Osteoblast (primary cell): ENCODE measurements around the gene REV3L. TPM values are rescaled to one million over a fixed set of nuclear protein-coding genes. Genes with fewer than 3 reads are reported as not detected.
"Not testable (repeated sequence)": the region's sequence is repeated elsewhere in the genome, so short reads cannot be mapped to it uniquely, and the experiment has no call there.

Experiments
- DNase-seq: peaks from one replicate; pipeline ENCODE4 v3.0.0; 2011; ENCODE audit warnings: low spot score, mixed read lengths; ENCODE audit not compliant: insufficient read length; ENCODE audit errors: missing footprints
- H2AFZ ChIP-seq: 2 replicates; pipeline ENCODE4 v1.6.0; 2011; ENCODE audit warnings: mild to moderate bottlenecking, low read length
- H3K27ac ChIP-seq: 2 replicates; pipeline ENCODE4 v1.5.1; 2011; ENCODE audit warnings: mild to moderate bottlenecking, low read depth, low read length, moderate library complexity
- H3K27me3 ChIP-seq: 2 replicates; pipeline ENCODE4 v1.6.0; 2012; ENCODE audit warnings: mild to moderate bottlenecking, control low read depth, inconsistent platforms, low read length, moderate library complexity; ENCODE audit not compliant: insufficient read depth
- H3K36me3 ChIP-seq: 2 replicates; pipeline ENCODE4 v1.5.1; 2011; ENCODE audit warnings: mild to moderate bottlenecking, low read length, control low read depth, moderate library complexity; ENCODE audit not compliant: insufficient read depth
- H3K4me1 ChIP-seq: 2 replicates; pipeline ENCODE4 v1.5.1; 2011; ENCODE audit warnings: mild to moderate bottlenecking, low read length, control low read depth, moderate library complexity; ENCODE audit not compliant: insufficient read depth
- H3K4me2 ChIP-seq: 2 replicates; pipeline ENCODE4 v1.6.0; 2011; ENCODE audit warnings: mild to moderate bottlenecking, low read length; ENCODE audit not compliant: insufficient read depth
- H3K4me3 ChIP-seq: fragments of 200-600 bp; sonication (generic); 3 replicates; pipeline ENCODE4 v1.5.1; 2012; ENCODE audit warnings: mild to moderate bottlenecking, low read length, inconsistent platforms; ENCODE audit not compliant: insufficient read depth
- H3K79me2 ChIP-seq: 2 replicates; pipeline ENCODE4 v1.6.0; 2012; ENCODE audit warnings: mild to moderate bottlenecking, low read length, control low read depth, inconsistent platforms; ENCODE audit not compliant: insufficient read depth
- H3K9me3 ChIP-seq: 2 replicates; pipeline ENCODE4 v1.5.1; 2011; ENCODE audit warnings: low read depth, low read length, control low read depth
- H4K20me1 ChIP-seq: 2 replicates; pipeline ENCODE4 v1.6.0; 2012; ENCODE audit warnings: mild to moderate bottlenecking, low read length, control low read depth; ENCODE audit not compliant: insufficient read depth
- CTCF ChIP-seq: IDR thresholded peaks from 2 replicates; pipeline ENCODE4 v1.5.1; 2011; ENCODE audit warnings: mild to moderate bottlenecking, low read depth, low read length, moderate library complexity; ENCODE audit errors: extremely low read depth
- total RNA-seq: library from RNA; depleted of rRNA; stranded (reverse); fragments of >200 nt; gene quantifications from 2 replicates; pipeline ENCODE4 v1.2.3, GENCODE V29; 2012

The REV3L gene
- total RNA-seq, 1 donor = 42.0 TPM

DNA sequence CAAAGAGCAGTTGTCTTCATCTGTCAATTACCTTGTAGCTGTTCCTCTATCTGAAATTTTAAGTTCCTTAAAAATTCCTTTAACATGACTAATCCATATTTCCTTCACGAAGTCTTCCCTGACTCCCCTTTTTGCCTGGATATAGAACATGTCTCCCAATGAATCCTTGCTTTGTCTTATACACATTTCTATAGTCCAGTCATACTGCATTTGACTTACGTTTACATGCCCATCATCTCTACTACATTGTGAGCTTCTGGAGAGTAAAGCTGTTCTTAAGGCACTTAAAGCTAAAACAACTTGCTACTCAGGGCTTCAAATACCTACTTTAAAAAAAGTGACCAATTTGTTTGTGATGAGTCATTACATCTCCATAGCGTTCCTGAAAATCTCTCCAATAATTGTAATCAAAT lies 4.9 kb downstream of the REV3L start:
- no peak overlapping the region for H3K4me3 ChIP-seq
- peak; percentile 48 for DNase-seq

DNA sequence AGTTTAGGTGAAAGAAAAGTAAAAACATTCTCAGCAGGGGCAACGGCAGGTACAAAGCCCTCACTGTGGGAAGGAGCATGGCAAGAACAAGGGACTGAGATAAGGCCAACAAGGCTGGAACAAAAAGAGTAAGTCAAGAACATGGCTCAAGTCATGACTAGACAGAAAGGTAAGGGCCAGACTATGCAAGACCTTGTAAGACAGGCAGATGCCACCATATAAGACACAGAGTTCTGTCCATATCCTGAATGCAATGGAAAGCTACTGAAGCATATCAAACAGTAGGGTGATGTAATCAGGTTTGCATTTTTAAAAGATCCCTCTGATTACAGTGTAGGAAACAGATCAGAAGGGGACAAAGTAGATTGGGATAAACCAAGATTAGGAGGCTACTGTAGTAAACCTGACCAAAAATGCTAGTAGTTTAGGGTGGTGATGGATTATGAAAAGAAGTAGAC lies 5.5 kb downstream of the REV3L start:
- Histone ChIP-seq H3K27me3 (no peaks in the 10 kb centered on the region), H2AFZ (no peak overlapping the region), H3K4me2 (peak overlapping the region; percentile 34), H3K36me3 (no peaks in the 10 kb centered on the region), H3K79me2 (peaks cover 93% of the 10 kb centered on the region), H3K4me1 (peaks cover 28% of the 10 kb centered on the region), H4K20me1 (peaks cover 26% of the 10 kb centered on the region), H3K27ac (no peak overlapping the region), H3K4me3 (no peak overlapping the region), H3K9me3 (no peaks in the 10 kb centered on the region)
- no peak for TF ChIP-seq CTCF
- no peak for DNase-seq

More for the DNA sequence above, 4.9 kb downstream of the REV3L start:
- no peaks in the 10 kb centered on the region for H3K36me3 ChIP-seq
- H3K9me3 ChIP-seq = no peaks in the 10 kb centered on the region
- TF ChIP-seq CTCF = no peak
- H2AFZ ChIP-seq = no peak overlapping the region
- peaks cover 22% of the 10 kb centered on the region for H3K4me1 ChIP-seq
- peak overlapping the region; percentile 34 for H3K4me2 ChIP-seq
- no peaks in the 10 kb centered on the region for H3K27me3 ChIP-seq
- H4K20me1 ChIP-seq = peaks cover 26% of the 10 kb centered on the region
- H3K27ac ChIP-seq = peak overlapping the region; percentile 43
- H3K79me2 ChIP-seq = peaks cover 93% of the 10 kb centered on the region

- H3K79me2 ChIP-seq = peaks cover 88% of the 10 kb centered on the region
- H3K9me3 ChIP-seq, H3K4me3 ChIP-seq, H3K27me3 ChIP-seq, DNase-seq, H2AFZ ChIP-seq, H3K36me3 ChIP-seq, H3K4me2 ChIP-seq, H3K27ac ChIP-seq: not testable (repeated sequence)
- peaks cover 23% of the 10 kb centered on the region for H3K4me1 ChIP-seq
- H4K20me1 ChIP-seq = peaks cover 21% of the 10 kb centered on the region
Observed at GRCh38 chr6:111476061-111476460, 7.0 kb downstream of the REV3L start.

DNA sequence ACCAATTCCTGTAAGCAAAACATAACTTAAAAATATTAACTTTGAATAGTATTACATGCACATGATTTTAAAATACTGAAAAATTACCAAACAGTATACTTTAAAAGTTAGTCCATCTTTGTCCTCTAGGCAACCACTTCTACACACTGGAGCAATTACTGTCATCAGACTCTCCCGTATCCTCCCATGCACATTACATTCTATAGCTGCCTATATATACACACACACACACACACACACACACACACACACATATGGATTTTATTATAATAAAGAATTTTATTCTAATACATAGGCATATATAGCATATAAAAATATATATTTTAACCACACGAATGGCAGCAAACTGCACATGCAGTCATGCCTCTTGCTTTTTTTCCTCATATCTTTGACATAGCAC lies 8.2 kb downstream of the REV3L start:
- H3K4me1 ChIP-seq = peaks cover 21% of the 10 kb centered on the region
- H2AFZ ChIP-seq = no peak overlapping the region
- no peaks in the 10 kb centered on the region for H3K36me3 ChIP-seq
- H3K9me3 ChIP-seq = no peaks in the 10 kb centered on the region
- H3K79me2 ChIP-seq = peaks cover 83% of the 10 kb centered on the region
- no peak for TF ChIP-seq CTCF
- H3K4me3 ChIP-seq = no peak overlapping the region
- H4K20me1 ChIP-seq = peaks cover 21% of the 10 kb centered on the region
- no peak overlapping the region for H3K4me2 ChIP-seq
- H3K27ac ChIP-seq = no peak overlapping the region
- DNase-seq = no peak
- H3K27me3 ChIP-seq = no peaks in the 10 kb centered on the region
